Stimulated activated CD8-positive, alpha-beta memory T cell treated with anti-CD3 and anti-CD28 coated beads, Interleukin-12 subunit alpha, Interleukin-12 subunit beta, amount 100 ng/mL, for 1 hour (primary cell): ENCODE results near the gene PPM1A.
"Not testable (repeated sequence)": the region's sequence is repeated elsewhere in the genome, so short reads cannot be mapped to it uniquely, and the experiment has no call there.

ENCODE experiments used
- DNase-seq: peaks from one replicate; pipeline ENCODE4 v3.0.0-alpha.2; 2020; ENCODE audit warnings: low read depth

PPM1A gene

GRCh38 chr14:60266021-60266937 lies 17.3 kb downstream of the PPM1A start:
- no peak for DNase-seq

GRCh38 chr14:60272177-60272576 lies 23.2 kb downstream of the PPM1A start:
- DNase-seq: no peak

DNA sequence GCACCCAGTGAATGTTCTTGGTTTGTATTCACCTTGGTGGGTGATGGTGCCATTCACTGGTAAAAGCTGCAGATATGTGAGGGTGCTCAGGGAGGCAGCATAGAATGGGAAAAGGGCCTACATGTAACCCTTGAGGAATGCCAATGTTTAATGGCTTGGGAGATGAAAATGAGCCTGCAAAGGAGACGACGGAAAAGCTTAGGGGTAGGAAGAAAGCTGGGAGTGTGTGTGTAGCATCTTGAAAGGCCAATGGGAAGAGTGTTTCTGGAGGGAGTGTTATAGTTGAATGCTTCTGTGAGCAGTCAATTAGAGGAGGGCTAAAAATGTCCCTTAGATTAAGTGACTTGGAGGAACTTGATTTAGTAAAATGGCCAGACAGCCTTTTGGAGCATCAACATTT lies 24.9 kb downstream of the PPM1A start:
- no peak for DNase-seq

DNA sequence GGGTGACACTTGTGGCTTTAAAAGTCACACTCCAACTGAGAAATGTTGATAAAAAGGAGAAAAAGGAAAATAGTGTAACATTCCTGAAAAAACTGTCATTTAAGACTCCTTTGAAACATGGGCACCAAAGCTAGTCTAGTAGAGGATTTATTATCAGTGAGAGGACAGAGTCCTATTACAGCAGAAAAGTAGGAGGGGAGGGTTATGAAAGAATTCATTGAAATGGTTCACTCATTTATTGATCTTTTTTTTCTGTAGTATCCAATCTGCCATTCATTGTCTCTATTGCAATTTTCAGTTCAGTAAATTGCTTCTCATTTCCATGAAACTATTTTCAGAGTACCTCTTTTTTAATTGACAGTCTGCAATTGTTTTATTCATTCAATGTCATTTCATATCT lies 25.4 kb downstream of the PPM1A start:
- DNase-seq: no peak

GRCh38 chr14:60275932-60276331 lies 26.9 kb downstream of the PPM1A start:
- no peak for DNase-seq

GRCh38 chr14:60276347-60276746 lies 27.3 kb downstream of the PPM1A start:
- DNase-seq: no peak

GRCh38 chr14:60277605-60278190 lies 28.7 kb downstream of the PPM1A start:
- no peak for DNase-seq

DNA sequence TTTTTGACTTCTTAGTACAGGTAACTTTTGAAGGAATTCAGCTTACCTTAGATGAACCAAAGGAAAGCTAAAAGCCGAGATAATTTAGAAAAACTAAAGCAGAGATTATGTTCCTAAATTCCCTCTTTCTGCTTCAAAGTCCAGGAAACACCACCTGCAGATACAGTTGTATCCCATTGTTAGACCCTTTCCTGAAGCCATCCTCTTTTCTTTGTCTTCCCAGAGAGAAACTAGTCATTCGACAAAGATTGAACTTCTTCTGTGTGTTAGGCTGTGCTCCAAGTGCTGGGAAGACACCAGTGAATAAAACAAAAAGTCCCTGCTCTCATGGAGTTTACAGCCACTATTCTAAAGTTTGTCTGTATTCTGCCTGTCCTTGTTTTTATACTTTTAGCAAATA lies 29.3 kb downstream of the PPM1A start:
- DNase-seq: no peak

DNA sequence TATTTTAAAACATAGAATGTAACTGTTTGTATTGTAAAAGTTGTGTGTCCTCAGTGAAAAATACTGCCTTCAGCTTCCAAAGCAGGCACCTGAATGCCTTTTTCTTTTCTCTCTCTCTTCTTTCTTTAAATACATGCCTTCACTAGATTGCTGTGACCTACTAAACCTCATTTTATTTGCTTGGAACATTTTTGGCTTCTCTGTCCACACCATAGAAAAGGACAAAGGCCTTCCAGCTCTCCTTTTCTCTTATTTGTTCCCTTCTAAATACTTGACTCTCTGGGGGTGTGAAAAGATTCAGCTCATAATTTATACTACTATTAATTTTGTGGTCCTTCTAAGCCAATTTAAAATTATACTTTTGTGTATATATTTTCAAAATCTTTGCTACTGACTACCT lies 38.4 kb downstream of the PPM1A start:
- DNase-seq: no peak

DNA sequence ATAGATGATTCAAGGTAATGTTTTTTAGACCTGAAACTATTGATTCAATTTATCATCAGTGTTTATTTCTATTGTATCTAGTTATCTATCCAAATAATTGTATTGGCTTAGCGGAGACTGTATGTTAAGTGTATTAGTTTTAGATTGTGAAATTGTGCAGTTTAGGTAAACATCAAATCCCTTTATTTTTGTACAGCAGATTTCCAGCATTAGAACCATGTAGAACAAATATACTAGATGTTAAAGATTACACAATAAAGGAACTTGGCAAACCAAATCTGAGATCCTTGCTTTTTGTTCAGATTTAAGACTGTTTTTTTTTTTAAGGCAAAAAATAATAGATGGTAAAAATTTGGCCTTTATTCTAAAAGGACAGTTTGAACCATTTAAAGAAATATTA lies 39.3 kb downstream of the PPM1A start:
- no peak for DNase-seq

DNA sequence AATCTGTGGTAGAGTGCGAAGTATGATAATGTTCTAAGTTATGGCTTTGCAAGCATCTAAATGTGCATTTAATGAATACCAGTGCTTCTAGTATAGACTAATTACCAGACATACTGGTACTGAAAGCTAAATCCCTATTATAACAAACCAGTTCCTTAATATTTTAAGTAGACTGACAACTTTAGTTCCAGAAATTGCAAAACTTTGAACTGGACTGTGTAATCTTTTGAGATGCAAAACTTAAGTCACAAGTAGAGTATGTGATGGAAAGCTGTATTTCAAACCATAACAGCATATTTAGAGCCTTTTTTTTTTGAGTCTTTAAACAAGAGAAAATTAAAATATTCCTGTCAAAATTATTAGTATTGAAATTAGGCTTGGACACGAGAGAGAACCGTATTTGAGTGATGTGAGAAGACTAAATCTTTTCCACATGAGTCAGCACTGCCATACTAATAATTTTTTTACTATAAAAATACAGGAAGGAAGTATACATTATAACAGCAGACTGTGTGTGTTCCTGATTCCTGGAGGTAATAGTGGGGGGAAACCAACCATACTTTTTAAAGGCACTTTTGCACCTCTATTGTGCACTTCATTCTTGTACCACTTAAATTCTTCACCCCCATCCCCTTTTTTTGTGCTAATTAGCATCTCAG lies 45.5 kb downstream of the PPM1A start:
- DNase-seq: no peak

DNA sequence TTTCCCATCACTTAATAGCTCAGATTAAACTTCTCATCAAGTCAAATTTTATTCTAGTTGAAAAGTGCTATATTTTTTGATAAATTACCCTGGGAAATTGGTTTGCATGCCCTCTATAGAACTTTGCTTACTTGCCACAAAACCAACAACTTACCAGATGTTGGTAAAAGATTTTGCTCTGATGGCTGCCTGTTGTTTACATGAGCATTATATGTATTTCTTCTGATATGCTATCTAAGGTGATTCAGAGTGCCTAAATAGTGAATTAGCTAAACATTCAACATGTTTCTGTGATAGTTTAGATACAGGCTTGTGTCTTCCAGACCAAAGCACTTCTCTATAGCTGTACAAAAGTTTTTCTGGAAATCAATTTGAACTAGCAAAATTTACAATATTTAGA lies 51.0 kb downstream of the PPM1A start:
- no peak for DNase-seq

DNA sequence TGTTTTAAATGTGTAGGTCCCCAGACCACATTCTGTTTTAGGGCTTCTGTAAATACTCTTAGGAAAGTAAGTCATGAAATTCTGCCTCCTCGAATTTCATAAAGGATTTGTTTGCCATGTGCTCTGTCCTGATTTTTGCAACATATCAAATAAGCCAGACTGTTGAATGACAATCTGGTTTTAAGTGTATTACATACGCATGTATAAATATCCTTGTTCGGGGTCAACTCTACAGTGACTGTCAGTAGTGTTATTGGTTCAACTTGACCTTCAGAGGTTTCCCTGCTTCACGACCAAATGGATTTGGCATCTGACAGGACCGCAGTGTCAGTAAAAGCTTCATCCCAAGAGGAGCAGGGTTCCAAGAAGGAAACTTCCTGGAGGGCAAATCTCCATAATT lies 52.7 kb downstream of the PPM1A start:
- no peak for DNase-seq

DNA sequence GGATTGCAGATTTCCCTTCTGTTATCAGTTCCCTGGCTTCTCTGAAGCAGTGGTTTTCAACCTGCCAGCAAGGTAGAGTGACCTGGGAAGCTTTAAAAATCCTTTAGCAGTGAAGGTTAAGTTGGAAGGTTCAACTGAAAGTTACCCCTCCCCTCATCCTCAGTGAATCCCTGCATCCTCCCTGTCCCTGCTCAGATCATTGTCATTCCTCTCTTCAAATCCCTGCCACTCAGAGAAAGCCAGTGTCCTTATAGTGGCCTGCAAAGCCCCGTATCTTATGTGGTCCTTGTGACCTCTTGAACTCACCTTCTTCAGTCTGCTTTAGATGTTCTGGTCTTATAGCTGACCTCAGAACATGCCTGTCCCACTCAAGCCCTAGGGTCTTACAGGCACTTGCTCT lies 53.6 kb downstream of the PPM1A start:
- no peak for DNase-seq

- no peak for DNase-seq
Observed at GRCh38 chr14:60303745-60304144, 54.7 kb downstream of the PPM1A start.

GRCh38 chr14:60304509-60304908 lies 55.5 kb downstream of the PPM1A start:
- no peak for DNase-seq

DNA sequence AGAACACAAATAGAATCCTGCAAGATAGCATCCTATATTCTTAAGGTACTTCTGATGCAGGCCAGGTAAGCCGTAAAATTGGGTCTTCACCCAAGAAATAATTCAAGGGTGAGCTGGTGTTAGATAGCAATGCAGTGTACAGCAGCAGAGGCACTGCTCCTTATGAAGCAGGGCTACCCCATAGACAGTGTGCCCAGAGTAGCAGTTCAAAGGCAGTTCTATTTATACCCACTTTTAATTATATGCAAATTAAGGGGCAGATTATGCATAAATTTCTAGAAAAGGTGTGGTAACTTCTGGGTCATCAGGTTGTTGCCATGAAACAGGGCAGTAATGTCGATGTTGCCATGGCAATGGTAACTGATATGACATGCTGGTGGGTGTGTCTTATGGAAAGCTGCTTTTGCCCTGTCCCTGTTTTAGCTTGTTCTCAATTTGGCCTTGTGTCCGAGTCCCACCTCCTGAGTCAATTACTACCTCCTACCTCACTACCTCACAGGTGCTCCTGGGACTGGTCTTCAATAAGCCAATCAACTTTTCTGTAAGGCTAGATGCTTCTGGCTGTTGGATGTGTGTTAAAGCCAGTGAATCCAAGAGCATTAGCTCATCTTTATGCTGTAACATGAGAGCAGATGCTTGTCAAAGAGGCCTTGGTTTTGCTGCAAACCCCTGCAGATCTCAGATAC lies 61.0 kb downstream of the PPM1A start:
- no peak for DNase-seq

GRCh38 chr14:60311417-60311816 lies 62.4 kb downstream of the PPM1A start:
- DNase-seq: no peak

DNA sequence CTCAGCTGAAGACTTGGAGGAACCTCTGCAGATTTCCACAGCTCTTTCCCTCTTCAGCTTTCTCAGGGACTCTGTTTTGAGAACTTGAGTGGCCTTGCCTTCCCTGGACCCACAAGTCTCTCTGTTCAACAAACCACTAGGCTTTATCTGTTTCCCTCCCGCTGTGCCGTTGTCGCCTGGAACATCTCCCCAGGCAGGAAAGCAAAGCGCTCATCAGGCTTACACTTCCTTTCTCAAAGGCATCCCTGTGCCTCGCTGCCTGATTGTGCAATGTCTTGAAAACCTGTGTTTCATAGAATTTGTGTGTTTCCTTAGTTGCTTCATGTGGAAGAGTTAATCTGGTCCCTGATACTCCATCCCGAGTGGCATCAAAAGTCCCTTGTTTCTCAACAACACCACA lies 64.1 kb downstream of the PPM1A start:
- no peak for DNase-seq

DNA sequence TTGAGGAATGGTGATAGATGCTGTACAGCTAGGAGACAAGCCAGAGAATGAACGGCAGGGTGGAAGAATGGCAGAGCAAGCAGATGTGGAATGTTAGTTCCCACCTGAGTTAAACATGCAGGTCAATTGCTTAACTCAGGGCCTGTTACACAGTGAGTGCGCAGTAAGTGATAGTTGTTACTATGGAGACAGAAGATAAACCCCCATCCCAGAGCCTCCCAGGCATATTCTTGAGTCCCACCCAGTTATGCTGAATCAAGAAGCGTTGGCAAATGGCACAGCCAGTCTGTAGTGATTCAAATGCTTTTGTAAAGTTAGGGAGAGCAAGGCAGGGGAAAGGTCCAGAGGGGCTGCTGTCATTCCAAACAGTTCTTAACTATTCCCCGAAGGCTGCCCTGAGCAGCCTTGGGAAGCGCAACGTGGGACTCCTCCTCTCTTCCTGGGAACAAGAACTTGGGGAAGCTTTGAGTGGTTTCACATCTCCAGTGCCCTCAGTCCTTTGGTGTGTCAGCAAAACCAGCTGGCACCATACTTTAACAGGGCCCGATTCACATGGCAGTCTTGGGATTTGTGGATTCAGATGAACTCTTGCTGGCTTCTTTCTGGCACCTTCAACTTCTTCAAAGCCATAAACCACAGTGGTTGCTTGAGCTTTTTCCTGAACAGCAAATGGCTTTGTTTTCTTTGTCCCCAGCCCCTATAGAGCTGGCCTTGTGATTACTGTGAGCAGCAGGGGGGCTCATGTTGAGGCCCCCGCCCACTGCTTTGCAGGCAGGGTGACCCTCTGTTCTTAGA lies 66.4 kb downstream of the PPM1A start:
- no peak for DNase-seq

- DNase-seq: no peak
Observed at GRCh38 chr14:60317609-60318008, 68.6 kb downstream of the PPM1A start.

DNA sequence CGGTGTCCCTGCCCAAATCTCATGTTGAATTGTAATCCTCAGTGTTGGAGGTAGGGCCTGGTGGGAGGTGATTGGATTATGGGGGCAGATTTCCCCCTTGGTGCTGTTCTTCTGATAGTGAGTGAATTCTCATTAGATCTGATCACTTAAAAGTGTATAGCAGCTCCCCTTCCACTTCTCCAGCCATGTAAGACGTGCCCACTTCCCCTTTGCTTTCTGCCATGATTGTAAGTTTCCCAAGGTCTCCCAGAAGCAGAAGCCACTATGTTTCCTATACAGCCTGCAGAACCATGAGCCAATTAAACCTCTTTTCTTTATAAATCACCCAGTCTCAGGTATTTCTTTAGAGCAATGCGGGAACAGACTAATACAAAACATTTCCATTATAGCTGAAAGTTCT lies 71.8 kb downstream of the PPM1A start:
- not testable (repeated sequence) for DNase-seq
